Small intestine (tissue), 7 donors: ENCODE data around the gene ATP10A. TPM values are rescaled to one million over a fixed set of nuclear protein-coding genes. Genes with fewer than 3 reads are reported as not detected.
"Not testable (repeated sequence)": the region's sequence is repeated elsewhere in the genome, so short reads cannot be mapped to it uniquely, and the experiment has no call there.

ENCODE experiments used
- DNase-seq, 2 donors: peaks; one replicate each; pipeline versions ENCODE4 v3.0.0 to v3.0.0-alpha.2; 2013
- FAIRE-seq: peaks from 2 replicates; lab custom pipeline; 2012; peaks lifted over from hg19 to GRCh38; lab: Jason Lieb, UNC
- H3K27ac ChIP-seq, 3 donors: one replicate each; pipeline ENCODE4 v1.5.1; 2013; ENCODE audit warnings: low read length in 2 of 3, mild to moderate bottlenecking in 2 of 3, control low read depth in 1 of 3, inconsistent platforms in 1 of 3, low read depth in 1 of 3, moderate library complexity in 1 of 3
- H3K27me3 ChIP-seq, 3 donors: one replicate each; pipeline ENCODE4 v1.6.1; 2013; ENCODE audit warnings: low read length in 3 of 3, inconsistent platforms in 1 of 3; ENCODE audit not compliant: control insufficient read depth in 3 of 3, insufficient read depth in 3 of 3
- H3K36me3 ChIP-seq, 3 donors: one replicate each; pipeline ENCODE4 v1.6.1; 2013; ENCODE audit warnings: low read length in 3 of 3, inconsistent platforms in 1 of 3, low read depth in 1 of 3, mild to moderate bottlenecking in 1 of 3, moderate library complexity in 1 of 3; ENCODE audit not compliant: control insufficient read depth in 3 of 3, insufficient read depth in 2 of 3
- H3K4me1 ChIP-seq, 3 donors: one replicate each; pipeline ENCODE4 v1.6.1; 2013; ENCODE audit warnings: low read length in 2 of 3, inconsistent platforms in 1 of 3, low read depth in 1 of 3, mild to moderate bottlenecking in 1 of 3, moderate library complexity in 1 of 3; ENCODE audit not compliant: control insufficient read depth in 3 of 3, insufficient read depth in 2 of 3
- H3K4me3 ChIP-seq, 3 donors: one replicate each; pipeline ENCODE4 v1.5.1; 2013; ENCODE audit warnings: low read length in 3 of 3, control low read depth in 1 of 3, inconsistent platforms in 1 of 3, low read depth in 1 of 3, mild to moderate bottlenecking in 1 of 3, moderate library complexity in 1 of 3
- H3K9me3 ChIP-seq, 2 donors: one replicate each; pipeline ENCODE4 v1.6.1; 2013; ENCODE audit warnings: low read depth in 1 of 2, low read length in 1 of 2; ENCODE audit not compliant: control insufficient read depth in 2 of 2, insufficient read depth in 1 of 2
- WGBS, 3 donors: extraction: QIAGEN DNeasy Blood & Tissue Kit; methylation state at CpG; one replicate each; pipeline ENCODE4 v1.1.7; 2013; 5-methylcytosine and 5-hydroxymethylcytosine counted together
- polyA plus RNA-seq, 4 donors: library from polyadenylated mRNA; stranded (reverse) in 3 of 4; unstranded in 1 of 4; fragments of 200-250 nt in 3 of 4; fragments of 120-200 nt in 1 of 4; gene quantifications; one replicate each; pipeline versions ENCODE4 v1.2.1 to v1.2.3, GENCODE V29; 2013
- donor health status: healthy with polysubstance abuse.
- donor health status: control.
- donor health status: control.
- donor health status: Bipolar disorder and iron deficiency.
- donor health status: healthy.

Gene ATP10A
- polyA plus RNA-seq, 4 donors, result 0.27 to 2.8 (median 1.3) TPM; not detected in 1

- H3K4me3 ChIP-seq, result no peak overlapping the region
- H3K9me3 ChIP-seq, result peaks cover 0 to 4% of the 10 kb centered on the region in 2 donors
- no peak for DNase-seq
- H3K27ac ChIP-seq, result peak overlapping the region in 1 of 3 donors; percentile 50
- WGBS, 3 donors, result 30 to 46% (median 38%) methylated on average over 3 of the region's 3 CpGs
- FAIRE-seq, result no peak
- no peaks in the 10 kb centered on the region for H3K27me3 ChIP-seq
- H3K36me3 ChIP-seq, result no peaks in the 10 kb centered on the region
- H3K4me1 ChIP-seq, result peaks cover 0 to 24% (median 0%) of the 10 kb centered on the region in 3 donors
Observed at GRCh38 chr15:25641361-25641760, 221.8 kb downstream of the ATP10A start.

- not testable (repeated sequence) for H3K4me3 ChIP-seq, FAIRE-seq, H3K27me3 ChIP-seq, H3K36me3 ChIP-seq, H3K9me3 ChIP-seq, H3K27ac ChIP-seq, DNase-seq
- H3K4me1 ChIP-seq, result peaks cover 0 to 28% (median 0%) of the 10 kb centered on the region in 3 donors
- 50 to 55% (median 51%) methylated on average over 4 of the region's 4 CpGs for WGBS, 3 donors
Observed at GRCh38 chr15:25640959-25641358, 222.2 kb downstream of the ATP10A start.

GRCh38 chr15:25640381-25640780 lies 222.7 kb downstream of the ATP10A start:
- FAIRE-seq (no peak), DNase-seq (no peak)
- WGBS, 3 donors, result 83 to 92% (median 88%) methylated on average over 5 of the region's 5 CpGs
- Histone ChIP-seq H3K4me1 (peaks cover 0 to 34% (median 0%) of the 10 kb centered on the region in 3 donors), H3K27me3 (no peaks in the 10 kb centered on the region), H3K4me3 (no peak overlapping the region), H3K27ac (no peak overlapping the region), H3K36me3 (no peaks in the 10 kb centered on the region), H3K9me3 (peaks cover 0 to 4% of the 10 kb centered on the region in 2 donors)

GRCh38 chr15:25636486-25636885 lies 226.6 kb downstream of the ATP10A start:
- Histone ChIP-seq H3K4me1 (peaks cover 0 to 32% (median 0%) of the 10 kb centered on the region in 3 donors), H3K27ac (peak overlapping the region in 1 of 3 donors; percentile 63), H3K4me3 (peak overlapping the region in 1 of 3 donors; percentile 26)
- H3K27me3 ChIP-seq, FAIRE-seq, H3K36me3 ChIP-seq, H3K9me3 ChIP-seq: not testable (repeated sequence)
- WGBS, 3 donors, result 25 to 64% (median 34%) methylated on average over 9 of the region's 9 CpGs
- DNase-seq, result peak in 1 of 2 donors; percentile 87

- peak overlapping the region in 1 of 3 donors; percentile 63 for H3K27ac ChIP-seq
- DNase-seq (peak in 1 of 2 donors; percentile 64), FAIRE-seq (no peak)
Observed at GRCh38 chr15:25635191-25635590, 227.9 kb downstream of the ATP10A start.

GRCh38 chr15:25633862-25634261 lies 229.3 kb downstream of the ATP10A start:
- peak in 1 of 2 donors; percentile 44 for DNase-seq
- Histone ChIP-seq H3K4me1 (peaks cover 0 to 27% (median 0%) of the 10 kb centered on the region in 3 donors), H3K27me3 (no peaks in the 10 kb centered on the region), H3K9me3 (peaks cover 0 to 2% of the 10 kb centered on the region in 2 donors), H3K36me3 (no peaks in the 10 kb centered on the region), H3K27ac (peak overlapping the region in 1 of 3 donors; percentile 63), H3K4me3 (no peak overlapping the region)
- no peak for FAIRE-seq
- 48 to 51% (median 51%) methylated on average over 3 of the region's 3 CpGs for WGBS, 3 donors

More at GRCh38 chr15:25635191-25635590, 227.9 kb downstream of the ATP10A start:
- H3K36me3 ChIP-seq, result no peaks in the 10 kb centered on the region
- H3K4me1 ChIP-seq, result peaks cover 0 to 27% (median 0%) of the 10 kb centered on the region in 3 donors
- peaks cover 0 to 2% of the 10 kb centered on the region in 2 donors for H3K9me3 ChIP-seq
- H3K4me3 ChIP-seq, result no peak overlapping the region
- H3K27me3 ChIP-seq, result no peaks in the 10 kb centered on the region

GRCh38 chr15:25631971-25632370 lies 231.2 kb downstream of the ATP10A start:
- DNase-seq, result peak in 1 of 2 donors; percentile 77
- peaks cover 0 to 27% (median 0%) of the 10 kb centered on the region in 3 donors for H3K4me1 ChIP-seq
- peaks cover 0 to 2% of the 10 kb centered on the region in 2 donors for H3K9me3 ChIP-seq
- peak overlapping the region in 1 of 3 donors; percentile 53 for H3K27ac ChIP-seq
- no peak for FAIRE-seq
- no peaks in the 10 kb centered on the region for H3K27me3 ChIP-seq
- WGBS, 3 donors, result 40 to 69% (median 59%) methylated on average over 8 of the region's 8 CpGs
- no peaks in the 10 kb centered on the region for H3K36me3 ChIP-seq
- no peak overlapping the region for H3K4me3 ChIP-seq
